ENCODE results near the gene CTBP2.
"Not testable (repeated sequence)": the region's sequence is repeated elsewhere in the genome, so short reads cannot be mapped to it uniquely, and the experiment has no call there.

The CTBP2 gene

DNA sequence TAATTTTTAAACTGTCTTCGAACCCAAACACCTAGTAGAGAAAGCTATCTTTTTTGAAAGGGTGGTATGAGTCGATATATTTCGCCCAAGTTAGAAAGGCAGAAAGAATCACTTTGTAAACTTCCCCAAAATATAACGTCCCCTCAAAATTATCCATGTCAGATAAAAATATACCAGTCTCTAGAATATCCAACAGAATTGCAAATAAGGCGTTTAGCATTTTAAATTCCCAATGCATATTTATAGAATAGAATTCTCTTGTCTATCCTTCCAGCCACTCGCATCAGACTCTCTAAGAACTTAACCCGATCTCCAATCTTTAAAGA, 2.1 kb downstream of the CTBP2 start:
- DNase-seq: no peak

DNA sequence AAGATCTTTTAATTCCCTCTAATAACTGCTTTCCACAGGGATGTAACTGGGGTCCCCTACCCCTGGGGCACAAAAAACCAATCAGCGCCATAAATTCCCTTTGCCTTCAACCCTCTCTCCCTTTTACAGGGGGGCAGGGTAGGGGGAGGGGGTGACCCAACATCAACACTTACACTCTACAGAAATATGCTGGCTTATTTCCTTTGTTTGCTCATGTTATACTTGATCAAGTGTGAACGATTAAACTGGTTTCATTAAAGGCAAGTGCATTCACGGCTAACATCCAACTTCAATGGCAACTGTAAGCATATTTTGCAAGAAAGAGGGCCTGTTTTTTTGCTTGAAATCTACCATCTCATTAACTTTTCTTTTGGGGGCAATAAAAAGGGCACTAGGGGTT, 2.9 kb downstream of the CTBP2 start:
- DNase-seq: no peak

GRCh38 chr10:125156739-125157480, 3.5 kb downstream of the CTBP2 start:
- no peak for DNase-seq

- no peak for DNase-seq
Measured at GRCh38 chr10:125156196-125156595, 4.2 kb downstream of the CTBP2 start.

GRCh38 chr10:125155101-125155500, 5.3 kb downstream of the CTBP2 start:
- no peak for DNase-seq

DNA sequence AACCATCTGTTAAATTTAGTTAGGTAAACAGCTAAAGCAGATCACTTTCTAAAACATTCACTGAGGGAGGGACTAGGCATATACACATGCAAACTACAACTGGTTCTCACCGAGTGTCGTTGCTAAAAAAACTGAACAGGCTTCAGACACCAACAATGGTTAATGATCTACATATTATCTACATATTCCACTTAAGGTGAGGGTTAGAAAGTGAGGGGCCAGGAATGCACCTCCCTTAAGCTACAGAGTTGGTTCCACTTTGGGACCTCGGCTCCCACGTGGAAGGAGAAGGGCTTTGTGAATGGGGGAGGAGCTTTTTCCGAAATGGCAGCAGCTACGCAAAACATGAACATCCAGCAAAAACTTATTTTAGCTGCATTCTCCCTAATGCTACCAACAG, 5.8 kb downstream of the CTBP2 start:
- no peak for DNase-seq

GRCh38 chr10:125153703-125154490, 6.5 kb downstream of the CTBP2 start:
- no peak for DNase-seq

- no peak for DNase-seq
Measured at GRCh38 chr10:125152450-125153368, 7.7 kb downstream of the CTBP2 start.

- no peak for DNase-seq
Measured at GRCh38 chr10:125151553-125152449, 8.6 kb downstream of the CTBP2 start.

DNA sequence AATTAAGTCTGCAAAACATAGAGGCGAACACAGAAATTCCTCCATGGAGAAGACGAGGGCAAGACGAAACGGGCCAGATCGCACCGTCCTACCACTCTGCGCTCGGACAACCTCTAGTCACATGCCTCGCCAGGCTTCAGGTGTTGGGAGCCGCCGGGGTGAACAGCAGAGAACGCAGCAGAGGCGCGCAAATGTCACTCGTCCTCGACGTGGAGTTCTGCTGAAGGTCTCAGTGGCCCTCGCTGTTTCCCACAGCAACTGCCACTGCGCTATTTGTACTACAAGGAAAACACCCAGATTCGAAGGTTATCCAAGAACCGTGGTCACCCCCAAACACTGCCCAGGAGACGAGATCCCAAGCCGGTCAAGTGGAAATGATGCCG, 9.2 kb downstream of the CTBP2 start:
- no peak for DNase-seq

GRCh38 chr10:125150376-125151083, 9.8 kb downstream of the CTBP2 start:
- not testable (repeated sequence) for DNase-seq

DNA sequence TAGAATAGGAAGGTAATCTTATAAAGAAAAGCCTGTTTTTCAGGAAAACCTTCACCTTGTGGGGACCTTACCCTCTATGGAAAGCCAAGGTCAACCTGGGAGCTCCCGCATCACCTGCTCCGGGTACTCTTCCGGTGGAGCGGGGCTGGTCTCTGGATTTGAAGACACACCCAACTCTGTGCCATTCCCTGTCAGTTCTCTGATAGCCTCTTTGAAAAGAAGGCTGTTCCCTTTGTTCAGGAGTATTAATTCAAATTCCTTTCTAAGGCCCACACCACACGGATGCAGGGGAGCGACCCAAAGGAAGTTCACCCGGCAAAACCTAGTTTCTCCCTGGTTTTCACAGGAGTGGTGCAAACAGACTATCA, 10.7 kb downstream of the CTBP2 start:
- no peak for DNase-seq

GRCh38 chr10:125149036-125149679, 11.2 kb downstream of the CTBP2 start:
- DNase-seq: no peak

GRCh38 chr10:125148528-125148927, 11.8 kb downstream of the CTBP2 start:
- no peak for DNase-seq

GRCh38 chr10:125147971-125148439, 12.4 kb downstream of the CTBP2 start:
- no peak for DNase-seq

- DNase-seq: no peak
Measured at GRCh38 chr10:125146791-125147579, 13.4 kb downstream of the CTBP2 start.

- DNase-seq: no peak
Measured at GRCh38 chr10:125145636-125146035, 14.7 kb downstream of the CTBP2 start.

DNA sequence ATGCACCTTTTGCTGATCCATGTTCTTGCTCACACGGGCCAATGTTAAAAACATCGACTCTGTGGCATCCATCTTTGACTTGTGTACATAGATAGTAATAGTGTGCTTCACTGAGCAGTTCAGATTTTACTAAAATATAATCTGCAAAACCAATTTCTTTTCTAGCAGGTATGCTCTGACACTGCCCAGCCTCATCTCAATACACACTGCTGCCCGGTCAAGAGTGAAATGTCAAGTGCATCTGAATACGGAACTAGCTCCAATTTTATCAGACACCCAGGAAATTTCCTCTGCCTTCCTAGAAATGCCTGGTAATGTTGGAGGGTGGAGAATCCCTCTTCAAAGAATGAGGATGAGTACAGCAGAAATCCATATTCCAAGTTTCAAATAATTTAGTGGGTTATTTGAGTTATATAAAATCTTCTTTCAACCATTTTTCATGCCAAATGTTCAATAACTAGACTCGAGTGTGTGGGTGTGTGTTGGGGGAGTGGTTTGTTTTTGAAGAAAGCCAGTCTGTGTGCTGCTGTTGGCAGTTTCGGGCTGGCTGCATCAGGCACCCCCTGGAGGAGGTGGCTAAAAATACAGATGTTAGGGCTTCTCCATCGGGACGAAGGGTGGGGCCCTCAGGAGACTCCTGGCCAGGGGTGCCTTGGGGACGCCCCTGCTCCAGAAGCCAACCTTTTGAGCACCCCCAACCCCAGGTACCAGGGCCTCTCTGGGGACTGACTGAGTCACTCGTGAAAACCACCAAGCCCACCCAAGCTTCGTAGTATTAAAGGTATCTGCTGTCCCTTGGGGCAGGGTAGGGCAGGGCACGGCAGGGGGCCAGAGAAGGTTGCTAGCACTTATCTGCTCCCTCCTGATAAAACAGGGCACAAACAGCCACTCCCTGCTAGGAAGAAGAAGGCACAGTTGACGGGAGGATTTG, 15.4 kb downstream of the CTBP2 start:
- DNase-seq: no peak

DNA sequence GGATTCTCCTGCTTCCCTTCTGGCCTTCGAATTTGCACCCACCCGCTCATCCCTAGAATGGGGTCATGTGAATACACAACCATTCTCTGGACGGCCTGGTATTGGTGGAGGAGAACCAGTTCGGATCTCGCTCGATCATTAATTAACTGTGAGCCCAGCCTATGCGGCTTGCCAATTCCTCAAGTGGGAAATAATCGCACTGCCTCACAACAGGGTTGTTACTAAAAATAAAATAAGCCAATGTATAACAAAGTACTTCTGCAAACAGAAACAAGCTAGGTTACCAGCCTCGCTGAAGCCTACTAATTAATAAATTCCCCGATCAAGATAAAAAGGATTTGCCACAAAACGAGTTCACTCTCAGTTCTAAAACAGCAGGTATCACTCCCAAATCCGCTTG, 16.2 kb downstream of the CTBP2 start:
- no peak for DNase-seq

All from activated CD4-positive, CD25-positive, alpha-beta regulatory T cell (primary cell).